Astrocyte (in vitro differentiated cells and primary cell): ENCODE measurements around the gene BNIP2. TPM values are rescaled to one million over a fixed set of nuclear protein-coding genes. Genes with fewer than 3 reads are reported as not detected.

Source experiments
- DNase-seq: peaks from one replicate; pipeline ENCODE4 v3.0.0-alpha.2; 2010; ENCODE audit warnings: low read depth
- FAIRE-seq: peaks from 2 replicates; lab custom pipeline; 2011; peaks lifted over from hg19 to GRCh38; lab: Jason Lieb, UNC
- H2AFZ ChIP-seq: 2 replicates; pipeline ENCODE4 v1.6.0; 2012; ENCODE audit warnings: low read depth, low read length, inconsistent platforms
- H3K27ac ChIP-seq: 2 replicates; pipeline ENCODE4 v1.5.1; 2011; ENCODE audit warnings: low read depth, low read length, inconsistent platforms
- H3K27me3 ChIP-seq: 2 replicates; pipeline ENCODE4 v1.6.0; 2011; ENCODE audit warnings: low read length, inconsistent platforms; ENCODE audit not compliant: insufficient read depth
- H3K36me3 ChIP-seq: 2 replicates; pipeline ENCODE4 v1.5.1; 2011; ENCODE audit warnings: low read length, inconsistent platforms; ENCODE audit not compliant: insufficient read depth
- H3K4me1 ChIP-seq: 2 replicates; pipeline ENCODE4 v1.5.1; 2011; ENCODE audit warnings: low read length, inconsistent platforms; ENCODE audit not compliant: insufficient read depth
- H3K4me2 ChIP-seq: 2 replicates; pipeline ENCODE4 v1.6.0; 2012; ENCODE audit warnings: low read length, inconsistent platforms
- H3K4me3 ChIP-seq: 2 replicates; pipeline ENCODE4 v1.5.1; 2011; ENCODE audit warnings: low read depth, mild to moderate bottlenecking, low read length, inconsistent platforms; ENCODE audit not compliant: insufficient read depth
- H3K79me2 ChIP-seq: 2 replicates; pipeline ENCODE4 v1.6.0; 2012; ENCODE audit warnings: mild to moderate bottlenecking, low read length, inconsistent platforms; ENCODE audit not compliant: insufficient read depth
- H3K9ac ChIP-seq: 2 replicates; pipeline ENCODE4 v1.6.0; 2012; ENCODE audit warnings: mild to moderate bottlenecking, low read length, inconsistent platforms
- H3K9me3 ChIP-seq: 2 replicates; pipeline ENCODE4 v1.5.1; 2012; ENCODE audit warnings: low read depth, mild to moderate bottlenecking, low read length, inconsistent platforms; ENCODE audit not compliant: insufficient read depth
- H4K20me1 ChIP-seq: 2 replicates; pipeline ENCODE4 v1.6.0; 2012; ENCODE audit warnings: low read length, inconsistent platforms; ENCODE audit not compliant: insufficient read depth
- H3K27ac Mint-ChIP-seq: one replicate; pipeline ENCODE4 v1.8.0; 2021; ENCODE audit warnings: mild to moderate bottlenecking, mixed read lengths; ENCODE audit not compliant: unreplicated experiment
- H3K27me3 Mint-ChIP-seq: one replicate; pipeline ENCODE4 v1.8.0; 2021; ENCODE audit warnings: low read depth, mixed read lengths; ENCODE audit not compliant: unreplicated experiment
- H3K36me3 Mint-ChIP-seq: one replicate; pipeline ENCODE4 v1.8.0; 2021; ENCODE audit warnings: low read depth, mixed read lengths; ENCODE audit not compliant: unreplicated experiment
- H3K4me1 Mint-ChIP-seq: one replicate; pipeline ENCODE4 v1.8.0; 2021; ENCODE audit warnings: low read depth, mixed read lengths; ENCODE audit not compliant: unreplicated experiment
- H3K4me3 Mint-ChIP-seq: one replicate; pipeline ENCODE4 v1.8.0; 2021; ENCODE audit warnings: mild to moderate bottlenecking, moderate library complexity, mixed read lengths; ENCODE audit not compliant: unreplicated experiment
- H3K9me3 Mint-ChIP-seq: one replicate; pipeline ENCODE4 v1.8.0; 2021; ENCODE audit warnings: mild to moderate bottlenecking, mixed read lengths; ENCODE audit not compliant: unreplicated experiment
- CTCF ChIP-seq: IDR thresholded peaks from 2 replicates; pipeline ENCODE4 v1.5.1; 2011; ENCODE audit warnings: low read depth, mild to moderate bottlenecking, inconsistent platforms, low read length, moderate library complexity; ENCODE audit not compliant: insufficient read depth
- EZH2 ChIP-seq: IDR thresholded peaks from 2 replicates; pipeline ENCODE4 v1.6.1; 2012; ENCODE audit warnings: mild to moderate bottlenecking, low read length, inconsistent platforms; ENCODE audit not compliant: insufficient read depth
- total RNA-seq: library from RNA; stranded (reverse); gene quantifications from 2 replicates; pipeline ENCODE4 v1.2.1, GENCODE V29; 2021

BNIP2 gene
- total RNA-seq, 1 donor from 2014 or later, result 73.1 TPM

GRCh38 chr15:59611276-59612260 is 77.6 kb downstream of the BNIP2 start, which contains the start of gene GCNT3:
Gene GCNT3 (plus strand): TSS chr15:59611783. CDS start chr15:59618239, 6,456 bp downstream.
- H3K9ac ChIP-seq, result no peak within 1 kb of the TSS
- H3K36me3 ChIP-seq, result no peaks in the 10 kb centered on the region
- H2AFZ ChIP-seq, result no peak within 1 kb of the TSS
- H3K4me1 Mint-ChIP-seq, result peaks cover 9% of the 10 kb centered on the region
- peaks cover 8% of the 10 kb centered on the region for H3K27me3 Mint-ChIP-seq
- FAIRE-seq (no peak), DNase-seq (peak; percentile 7)
- H3K4me1 ChIP-seq, result no peaks in the 10 kb centered on the region
- no peaks in the 10 kb centered on the region for H4K20me1 ChIP-seq
- no peak within 1 kb of the TSS for H3K27ac ChIP-seq
- H3K4me3 Mint-ChIP-seq, result peak within 1 kb of the TSS; percentile 34
- H3K4me2 ChIP-seq, result no peak within 1 kb of the TSS
- peak within 1 kb of the TSS; percentile 75 for H3K27ac Mint-ChIP-seq
- peaks cover 25% of the 10 kb centered on the region for H3K27me3 ChIP-seq
- TF ChIP-seq EZH2 (no peak), CTCF (no peak)
- no peaks in the 10 kb centered on the region for H3K79me2 ChIP-seq
- H3K9me3 ChIP-seq, result no peaks in the 10 kb centered on the region
- H3K4me3 ChIP-seq, result no peak within 1 kb of the TSS
- no peaks in the 10 kb centered on the region for H3K36me3 Mint-ChIP-seq
- H3K9me3 Mint-ChIP-seq, result peaks cover 6% of the 10 kb centered on the region

GRCh38 chr15:59609730-59610712 is 79.1 kb downstream of the BNIP2 start:
- no peak overlapping the region for H3K27ac ChIP-seq
- H2AFZ ChIP-seq, result no peak overlapping the region
- no peaks in the 10 kb centered on the region for H3K4me1 ChIP-seq
- no peaks in the 10 kb centered on the region for H3K79me2 ChIP-seq
- no peaks in the 10 kb centered on the region for H3K36me3 ChIP-seq
- Mint-ChIP-seq H3K4me1 (peaks cover 9% of the 10 kb centered on the region), H3K36me3 (no peaks in the 10 kb centered on the region), H3K27ac (no peak overlapping the region), H3K9me3 (peaks cover 6% of the 10 kb centered on the region), H3K4me3 (no peak overlapping the region), H3K27me3 (peaks cover 4% of the 10 kb centered on the region)
- FAIRE-seq, result no peak
- peaks cover 17% of the 10 kb centered on the region for H3K27me3 ChIP-seq
- no peaks in the 10 kb centered on the region for H3K9me3 ChIP-seq
- no peak for DNase-seq
- H4K20me1 ChIP-seq, result no peaks in the 10 kb centered on the region
- no peak for TF ChIP-seq CTCF
- no peak for TF ChIP-seq EZH2
- H3K4me2 ChIP-seq, result no peak overlapping the region
- H3K4me3 ChIP-seq, result no peak overlapping the region
- H3K9ac ChIP-seq, result no peak overlapping the region

Other genes with a start within 250 kb of the BNIP2 start
- gene GCNT3, start 77.5 kb downstream of the BNIP2 start, total RNA-seq, result 1.3 and 1.8 TPM in 2 replicates
- gene GTF2A2, start 31.8 kb downstream of the BNIP2 start, total RNA-seq, result 128 and 152 TPM in 2 replicates